Measurements from ENCODE around the gene SMIM33. TPM values are rescaled to one million over a fixed set of nuclear protein-coding genes. Genes with fewer than 3 reads are reported as not detected.

Gene SMIM33
- not detected in 5 replicates for total RNA-seq (2022; extraction: Qiagen RNA extraction)

DNA sequence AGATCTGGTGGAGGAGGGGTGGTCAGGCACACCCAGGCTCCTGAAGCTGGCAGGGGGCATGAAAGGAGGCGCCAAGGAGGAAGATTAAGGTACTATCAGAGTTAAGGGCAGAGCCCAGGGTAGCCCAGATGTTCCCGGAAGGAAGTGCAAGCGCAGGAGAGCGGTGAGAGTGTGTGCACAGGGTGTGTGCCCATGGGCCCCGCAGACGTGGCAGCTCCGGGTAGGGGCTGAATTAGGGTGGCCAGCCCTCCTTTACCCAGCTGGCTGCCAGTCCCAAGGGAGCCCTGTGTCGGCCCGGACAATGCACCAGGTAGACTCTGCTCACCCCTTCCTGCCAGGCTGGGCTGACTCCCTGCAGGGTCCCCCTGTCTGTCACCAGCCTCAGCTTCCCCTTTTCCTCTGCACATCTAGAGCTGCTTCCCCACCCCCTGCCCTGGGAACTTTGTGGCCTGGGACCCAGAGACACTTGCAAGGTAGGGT is at the start of gene SMIM33:
TSS of gene SMIM33 (plus strand) at position 184 of the 480 bp plus-strand sequence. CDS start at position 302, 118 bp downstream.

DNA sequence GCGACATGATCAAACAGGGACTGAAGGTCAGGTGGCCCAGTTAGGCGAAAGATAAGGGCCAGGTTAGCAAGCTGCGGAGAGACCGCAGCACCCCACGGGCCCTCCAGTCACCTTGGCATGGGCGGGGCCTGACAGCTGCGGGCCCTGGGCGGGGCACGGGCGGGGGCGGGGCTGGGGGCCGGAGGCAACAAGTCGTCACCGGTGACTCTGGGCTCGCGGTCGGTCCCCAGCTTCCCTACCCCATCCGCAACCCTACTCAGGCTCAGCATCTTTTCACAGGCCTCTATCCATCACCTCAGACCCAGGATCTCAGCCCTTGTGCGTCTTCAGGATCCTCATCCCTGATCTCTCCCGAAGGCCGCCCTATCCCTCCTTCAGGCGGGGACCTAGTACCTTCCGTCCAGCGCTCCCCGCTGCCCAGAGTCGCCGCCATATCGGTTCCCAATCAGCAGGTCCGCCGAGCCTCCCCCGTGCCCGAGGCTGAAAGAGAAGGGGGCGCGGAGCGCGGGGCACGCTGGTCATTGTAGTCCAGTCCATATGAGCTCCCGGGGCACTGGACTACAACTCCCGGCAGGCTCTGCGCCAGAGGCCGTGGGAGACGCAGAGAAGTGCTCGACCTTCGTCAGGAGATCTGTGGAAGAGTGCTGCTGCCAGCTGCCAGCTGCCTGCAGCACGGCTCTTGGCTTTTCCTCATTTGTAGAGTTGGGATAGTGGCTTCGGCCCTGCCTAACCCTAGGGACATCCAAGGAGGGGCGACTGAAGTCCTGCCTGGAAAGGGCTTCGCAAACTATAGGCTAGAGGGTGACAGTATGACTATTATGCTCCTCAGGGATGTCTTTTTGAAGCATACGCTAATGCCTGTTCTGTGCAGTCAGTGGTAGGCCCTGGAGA is 31.5 kb upstream of the SMIM33 start, which contains the start of gene DNAJC18:
TSS of gene DNAJC18 (minus strand) at position 513 of the 891 bp plus-strand sequence. CDS start at position 433, 80 bp downstream.

DNA sequence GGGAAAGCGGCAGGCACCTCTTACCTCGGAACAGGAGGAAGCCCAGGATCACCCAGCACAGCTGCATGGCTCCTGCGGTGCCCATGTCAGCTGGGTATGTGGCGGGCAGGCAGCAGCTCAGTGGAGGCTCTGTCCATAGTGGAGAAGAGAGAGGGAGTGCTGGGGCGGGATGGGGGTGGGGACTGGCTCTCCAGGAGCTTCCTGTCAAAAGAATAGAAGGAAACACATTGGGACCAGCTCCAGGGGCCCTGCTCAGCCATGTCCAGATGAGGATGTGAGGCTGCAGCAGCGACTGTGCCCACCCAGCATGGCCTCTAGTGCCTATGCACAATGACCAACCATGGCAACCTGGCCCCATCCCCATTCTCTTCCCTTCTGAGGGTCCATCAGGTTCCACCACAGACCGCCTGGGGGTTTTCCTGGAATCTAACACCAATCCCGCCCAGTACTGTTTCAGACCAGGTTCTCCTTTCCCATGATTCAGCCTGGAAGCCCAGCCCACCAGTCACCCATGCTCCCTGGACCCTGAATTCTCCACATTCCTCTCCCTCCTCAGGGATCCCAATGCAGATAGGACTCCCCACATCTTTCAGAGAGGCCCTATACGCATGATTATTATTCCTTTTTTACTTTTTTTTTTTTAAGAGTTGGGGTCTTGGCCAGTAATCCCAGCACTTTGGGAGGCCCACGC is 8.1 kb upstream of the SMIM33 start, which contains the start of gene ECSCR:
TSS of gene ECSCR (minus strand) at position 158 of the 691 bp plus-strand sequence. CDS start at position 85, 73 bp downstream.

DNA sequence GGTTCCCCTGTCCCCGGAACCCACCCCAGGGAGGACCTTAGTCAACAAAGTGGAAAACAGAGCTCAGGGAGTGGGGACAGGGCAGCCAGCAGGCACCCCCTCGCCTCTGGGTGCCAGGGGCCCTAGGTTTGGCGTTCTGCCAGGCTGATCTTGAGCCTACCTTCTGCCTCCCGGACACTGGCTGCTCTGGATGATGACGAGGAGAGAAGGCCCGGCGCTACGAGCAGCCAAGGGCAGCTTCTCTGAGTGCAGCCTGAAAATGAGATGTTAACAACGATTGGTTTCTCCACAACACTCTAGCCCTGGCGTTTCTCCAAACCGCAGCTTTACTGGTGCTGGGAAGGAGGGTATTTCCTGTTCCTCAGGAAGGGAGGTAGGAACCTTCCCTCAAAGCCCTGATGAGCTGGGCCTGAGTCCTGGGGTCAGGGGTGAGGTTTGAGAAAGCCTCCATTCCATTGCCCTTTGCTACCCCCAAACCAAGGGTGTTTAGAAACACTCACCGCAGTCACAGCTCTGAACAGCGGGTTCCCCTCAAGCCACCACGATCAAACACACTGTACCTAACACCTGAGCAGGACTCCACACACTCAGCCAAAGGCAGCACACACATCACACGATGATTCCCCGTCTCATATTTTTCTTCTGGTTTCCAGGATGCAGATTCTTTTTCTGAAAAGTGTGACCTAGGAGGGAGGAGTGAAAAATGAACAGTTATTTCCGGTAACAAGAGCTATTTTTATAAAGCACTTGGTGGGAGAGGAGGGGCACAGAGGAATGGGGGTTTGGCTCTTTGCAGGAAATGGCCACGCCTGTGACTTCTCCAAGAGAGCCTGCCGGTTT is 11.5 kb downstream of the SMIM33 start, which contains the start of gene STING1:
TSS of gene STING1 (minus strand) at position 709 of the 840 bp plus-strand sequence. CDS start 1,054 bp downstream, outside the sequence.

Other genes starting within 250 kb of the SMIM33 start
- 156 to 198 TPM (median 171 TPM) in 5 replicates for gene MATR3, start 177.3 kb upstream of the SMIM33 start, total RNA-seq (2022; extraction: Qiagen RNA extraction)
- gene PAIP2, start 129.2 kb upstream of the SMIM33 start, total RNA-seq (2022; extraction: Qiagen RNA extraction) = 77.7 to 101 TPM (median 83.2 TPM) in 5 replicates
- 1.1 to 1.8 TPM (median 1.3 TPM) in 5 replicates for gene SLC23A1, start 87.7 kb upstream of the SMIM33 start, total RNA-seq (2022; extraction: Qiagen RNA extraction)
- gene MZB1, start 81.1 kb upstream of the SMIM33 start, total RNA-seq (2022; extraction: Qiagen RNA extraction) = 0.29 TPM in 1 of 5 replicates, not detected in the others
- gene PROB1, start 75.9 kb upstream of the SMIM33 start, total RNA-seq (2022; extraction: Qiagen RNA extraction) = 0.15 to 0.29 TPM (median 0.22 TPM) in 5 replicates
- 3.9 to 6.0 TPM (median 5.3 TPM) in 5 replicates for gene SPATA24, start 66.9 kb upstream of the SMIM33 start, total RNA-seq (2022; extraction: Qiagen RNA extraction)
- 5.6 to 9.3 TPM (median 8.1 TPM) in 5 replicates for gene DNAJC18, start 31.5 kb upstream of the SMIM33 start, total RNA-seq (2022; extraction: Qiagen RNA extraction)
- not detected in 5 replicates for gene ECSCR, start 8.3 kb upstream of the SMIM33 start, total RNA-seq (2022; extraction: Qiagen RNA extraction)
- gene STING1, start 11.8 kb downstream of the SMIM33 start, total RNA-seq (2022; extraction: Qiagen RNA extraction) = 0.78 to 1.4 TPM (median 1.1 TPM) in 5 replicates
- 124 to 183 TPM (median 163 TPM) in 5 replicates for gene UBE2D2, start 90.3 kb downstream of the SMIM33 start, total RNA-seq (2022; extraction: Qiagen RNA extraction)
- gene CXXC5, start 177.3 kb downstream of the SMIM33 start, total RNA-seq (2022; extraction: Qiagen RNA extraction) = 13.8 to 20.9 TPM (median 19.3 TPM) in 5 replicates